ENCODE results near the gene SPEF2.

SPEF2 gene

DNA sequence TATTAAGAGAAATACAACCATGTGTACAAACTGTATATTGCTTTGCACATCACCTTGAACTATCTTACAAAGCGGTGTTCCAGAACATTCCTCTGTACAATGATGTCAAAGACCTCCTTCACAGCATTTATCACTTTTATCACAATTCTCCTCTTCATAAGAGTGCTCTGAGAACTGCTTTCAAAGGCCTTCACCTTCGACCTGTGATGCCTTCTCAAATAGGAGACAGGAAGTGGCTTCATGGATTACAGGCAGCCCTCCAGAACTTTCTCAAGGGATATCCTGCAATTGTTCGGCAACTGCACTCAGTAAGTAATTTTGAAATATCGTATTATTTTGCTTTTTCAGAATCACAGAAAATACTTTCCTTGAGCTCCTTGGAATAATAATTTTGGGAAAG, 171.1 kb downstream of the SPEF2 start:
- TF ChIP-seq, protein P1, sequence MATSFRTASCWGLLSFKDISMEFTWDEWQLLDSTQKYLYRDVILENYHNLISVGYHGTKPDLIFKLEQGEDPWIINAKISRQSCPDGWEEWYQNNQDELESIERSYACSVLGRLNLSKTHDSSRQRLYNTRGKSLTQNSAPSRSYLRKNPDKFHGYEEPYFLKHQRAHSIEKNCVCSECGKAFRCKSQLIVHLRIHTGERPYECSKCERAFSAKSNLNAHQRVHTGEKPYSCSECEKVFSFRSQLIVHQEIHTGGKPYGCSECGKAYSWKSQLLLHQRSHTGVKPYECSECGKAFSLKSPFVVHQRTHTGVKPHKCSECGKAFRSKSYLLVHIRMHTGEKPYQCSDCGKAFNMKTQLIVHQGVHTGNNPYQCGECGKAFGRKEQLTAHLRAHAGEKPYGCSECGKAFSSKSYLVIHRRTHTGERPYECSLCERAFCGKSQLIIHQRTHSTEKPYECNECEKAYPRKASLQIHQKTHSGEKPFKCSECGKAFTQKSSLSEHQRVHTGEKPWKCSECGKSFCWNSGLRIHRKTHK (tag by site-specific recombination; IDR thresholded peaks at IDR 0.05): no peak
- TF ChIP-seq HOXC10 (CRISPR knock-in tag; IDR thresholded peaks at IDR 0.05): no peak
- no peak for TF ChIP-seq BCL11A (tag by site-specific recombination; IDR thresholded peaks at IDR 0.05; ENCODE audit: low read depth)
- no peak for TF ChIP-seq MEIS1 (CRISPR knock-in tag; IDR thresholded peaks at IDR 0.05; ENCODE audit: borderline replicate concordance)
- no peak for TF ChIP-seq ZNF324 (tag by site-specific recombination; IDR thresholded peaks at IDR 0.05)
- TF ChIP-seq TRIM28 (IDR thresholded peaks at IDR 0.05; ENCODE audit: borderline replicate concordance, low read length): no peak
- TF ChIP-seq, protein P2, sequence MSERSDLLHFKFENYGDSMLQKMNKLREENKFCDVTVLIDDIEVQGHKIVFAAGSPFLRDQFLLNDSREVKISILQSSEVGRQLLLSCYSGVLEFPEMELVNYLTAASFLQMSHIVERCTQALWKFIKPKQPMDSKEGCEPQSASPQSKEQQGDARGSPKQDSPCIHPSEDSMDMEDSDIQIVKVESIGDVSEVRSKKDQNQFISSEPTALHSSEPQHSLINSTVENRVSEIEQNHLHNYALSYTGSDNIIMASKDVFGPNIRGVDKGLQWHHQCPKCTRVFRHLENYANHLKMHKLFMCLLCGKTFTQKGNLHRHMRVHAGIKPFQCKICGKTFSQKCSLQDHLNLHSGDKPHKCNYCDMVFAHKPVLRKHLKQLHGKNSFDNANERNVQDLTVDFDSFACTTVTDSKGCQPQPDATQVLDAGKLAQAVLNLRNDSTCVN (tag by site-specific recombination; optimal IDR thresholded peaks at IDR 0.05): no peak
- TF ChIP-seq, protein P3, sequence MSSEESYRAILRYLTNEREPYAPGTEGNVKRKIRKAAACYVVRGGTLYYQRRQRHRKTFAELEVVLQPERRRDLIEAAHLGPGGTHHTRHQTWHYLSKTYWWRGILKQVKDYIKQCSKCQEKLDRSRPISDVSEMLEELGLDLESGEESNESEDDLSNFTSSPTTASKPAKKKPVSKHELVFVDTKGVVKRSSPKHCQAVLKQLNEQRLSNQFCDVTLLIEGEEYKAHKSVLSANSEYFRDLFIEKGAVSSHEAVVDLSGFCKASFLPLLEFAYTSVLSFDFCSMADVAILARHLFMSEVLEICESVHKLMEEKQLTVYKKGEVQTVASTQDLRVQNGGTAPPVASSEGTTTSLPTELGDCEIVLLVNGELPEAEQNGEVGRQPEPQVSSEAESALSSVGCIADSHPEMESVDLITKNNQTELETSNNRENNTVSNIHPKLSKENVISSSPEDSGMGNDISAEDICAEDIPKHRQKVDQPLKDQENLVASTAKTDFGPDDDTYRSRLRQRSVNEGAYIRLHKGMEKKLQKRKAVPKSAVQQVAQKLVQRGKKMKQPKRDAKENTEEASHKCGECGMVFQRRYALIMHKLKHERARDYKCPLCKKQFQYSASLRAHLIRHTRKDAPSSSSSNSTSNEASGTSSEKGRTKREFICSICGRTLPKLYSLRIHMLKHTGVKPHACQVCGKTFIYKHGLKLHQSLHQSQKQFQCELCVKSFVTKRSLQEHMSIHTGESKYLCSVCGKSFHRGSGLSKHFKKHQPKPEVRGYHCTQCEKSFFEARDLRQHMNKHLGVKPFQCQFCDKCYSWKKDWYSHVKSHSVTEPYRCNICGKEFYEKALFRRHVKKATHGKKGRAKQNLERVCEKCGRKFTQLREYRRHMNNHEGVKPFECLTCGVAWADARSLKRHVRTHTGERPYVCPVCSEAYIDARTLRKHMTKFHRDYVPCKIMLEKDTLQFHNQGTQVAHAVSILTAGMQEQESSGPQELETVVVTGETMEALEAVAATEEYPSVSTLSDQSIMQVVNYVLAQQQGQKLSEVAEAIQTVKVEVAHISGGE (tag by site-specific recombination; conservative IDR thresholded peaks at IDR 0.05; ENCODE audit: low read depth): no peak
- no peaks in the 10 kb centered on the region for H3K36me3 ChIP-seq (ENCODE audit: control insufficient read depth in 2 of 2, insufficient read depth in 1 of 2, low read length in 2 of 2)
- no peaks in the 10 kb centered on the region for H3K4me1 ChIP-seq (ENCODE audit: control insufficient read depth, insufficient read depth, low read length)
- CTCF ChIA-PET: no interaction called here
- H3K27ac ChIP-seq (ENCODE audit: extremely low read depth, low read depth, low read length): no peak overlapping the region
- H3K9me3 ChIP-seq (ENCODE audit: control insufficient read depth, insufficient read depth, low read depth, low read length): no peaks in the 10 kb centered on the region
- POLR2A ChIA-PET: no interaction called here
- no peak overlapping the region for H3K4me3 ChIP-seq (ENCODE audit: low read depth, low read length)

DNA sequence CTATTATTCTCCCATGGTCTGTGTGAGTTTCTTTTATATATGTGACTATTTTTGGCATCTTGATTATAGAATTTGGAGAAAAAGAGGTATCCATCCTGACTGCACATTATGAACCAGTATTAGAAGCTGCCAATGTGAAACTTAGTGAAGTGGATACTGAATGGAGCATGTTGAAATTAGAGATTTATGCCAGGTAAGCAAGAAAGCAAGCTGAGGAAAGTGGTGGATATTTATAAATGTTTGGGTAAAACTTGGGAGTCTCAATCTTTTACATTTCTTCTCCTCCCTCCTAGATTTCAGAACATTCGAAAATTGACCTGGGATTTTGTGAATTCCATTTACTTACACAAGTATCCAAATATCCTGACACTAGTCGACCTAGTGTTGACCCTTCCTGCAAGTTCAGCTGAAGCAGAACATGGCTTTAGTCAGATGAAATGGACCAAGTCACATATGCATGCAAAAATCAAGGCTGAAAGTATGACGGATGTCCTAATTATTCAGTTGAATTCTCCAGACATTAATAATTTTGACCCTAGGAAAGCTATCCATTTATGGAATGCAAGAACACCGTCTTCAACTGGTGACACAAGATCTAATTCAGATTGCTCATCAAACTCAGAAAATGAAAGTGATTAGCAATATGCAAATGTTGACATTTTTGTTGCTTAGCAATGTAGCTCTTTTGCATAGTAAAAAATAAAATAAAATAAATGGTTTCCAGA, 172.2 kb downstream of the SPEF2 start:
- no peaks in the 10 kb centered on the region for H3K4me1 ChIP-seq (ENCODE audit: control insufficient read depth, insufficient read depth, low read length)
- no peak overlapping the region for H3K4me3 ChIP-seq (ENCODE audit: low read depth, low read length)
- ChIA-PET POLR2A (no interaction called here), CTCF (interaction anchor here (0.8 to 1.1 kb wide), 2 partner anchors 12 to 14 kb away, joined by 3 to 7 read pairs; no protein-coding TSS in a partner anchor)
- no peak overlapping the region for H3K27ac ChIP-seq (ENCODE audit: extremely low read depth, low read depth, low read length)
- H3K36me3 ChIP-seq (ENCODE audit: control insufficient read depth in 2 of 2, insufficient read depth in 1 of 2, low read length in 2 of 2): no peaks in the 10 kb centered on the region
- no peaks in the 10 kb centered on the region for H3K9me3 ChIP-seq (ENCODE audit: control insufficient read depth, insufficient read depth, low read depth, low read length)
- no peak for TF ChIP-seq SP2 (tag by site-specific recombination; IDR thresholded peaks at IDR 0.05)
- no peak for TF ChIP-seq SCRT2 (tag by site-specific recombination; IDR thresholded peaks at IDR 0.05)
- TF ChIP-seq, protein P2 (tag by site-specific recombination; optimal IDR thresholded peaks at IDR 0.05): no peak
- TF ChIP-seq ZNF266 (tag by site-specific recombination; IDR thresholded peaks at IDR 0.05; ENCODE audit: low read depth): no peak
- no peak for TF ChIP-seq ZBTB48 (tag by site-specific recombination; IDR thresholded peaks at IDR 0.05)
- TF ChIP-seq RBAK (tag by site-specific recombination; IDR thresholded peaks at IDR 0.05): no peak
- no peak for TF ChIP-seq SETDB1 (IDR thresholded peaks at IDR 0.05; ENCODE audit: insufficient read length, low read length)
- no peak for TF ChIP-seq ZNF830 (tag by site-specific recombination; IDR thresholded peaks at IDR 0.05; ENCODE audit: low read depth)
- TF ChIP-seq ZNF777 (tag by site-specific recombination; IDR thresholded peaks at IDR 0.05; ENCODE audit: borderline replicate concordance): no peak
- TF ChIP-seq ZNF600 (tag by site-specific recombination; IDR thresholded peaks at IDR 0.05): no peak
- TF ChIP-seq ZFP69B (tag by site-specific recombination; IDR thresholded peaks at IDR 0.05): no peak
- TF ChIP-seq, protein P4, sequence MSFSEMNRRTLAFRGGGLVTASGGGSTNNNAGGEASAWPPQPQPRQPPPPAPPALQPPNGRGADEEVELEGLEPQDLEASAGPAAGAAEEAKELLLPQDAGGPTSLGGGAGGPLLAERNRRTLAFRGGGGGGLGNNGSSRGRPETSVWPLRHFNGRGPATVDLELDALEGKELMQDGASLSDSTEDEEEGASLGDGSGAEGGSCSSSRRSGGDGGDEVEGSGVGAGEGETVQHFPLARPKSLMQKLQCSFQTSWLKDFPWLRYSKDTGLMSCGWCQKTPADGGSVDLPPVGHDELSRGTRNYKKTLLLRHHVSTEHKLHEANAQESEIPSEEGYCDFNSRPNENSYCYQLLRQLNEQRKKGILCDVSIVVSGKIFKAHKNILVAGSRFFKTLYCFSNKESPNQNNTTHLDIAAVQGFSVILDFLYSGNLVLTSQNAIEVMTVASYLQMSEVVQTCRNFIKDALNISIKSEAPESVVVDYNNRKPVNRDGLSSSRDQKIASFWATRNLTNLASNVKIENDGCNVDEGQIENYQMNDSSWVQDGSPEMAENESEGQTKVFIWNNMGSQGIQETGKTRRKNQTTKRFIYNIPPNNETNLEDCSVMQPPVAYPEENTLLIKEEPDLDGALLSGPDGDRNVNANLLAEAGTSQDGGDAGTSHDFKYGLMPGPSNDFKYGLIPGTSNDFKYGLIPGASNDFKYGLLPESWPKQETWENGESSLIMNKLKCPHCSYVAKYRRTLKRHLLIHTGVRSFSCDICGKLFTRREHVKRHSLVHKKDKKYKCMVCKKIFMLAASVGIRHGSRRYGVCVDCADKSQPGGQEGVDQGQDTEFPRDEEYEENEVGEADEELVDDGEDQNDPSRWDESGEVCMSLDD (tag by site-specific recombination; IDR thresholded peaks at IDR 0.05): no peak
- TF ChIP-seq ZNF701 (tag by site-specific recombination; IDR thresholded peaks at IDR 0.05): no peak
- TF ChIP-seq ZNF670 (tag by site-specific recombination; IDR thresholded peaks at IDR 0.05; ENCODE audit: low read depth): no peak
- no peak for TF ChIP-seq ZNF16 (tag by site-specific recombination; IDR thresholded peaks at IDR 0.05; ENCODE audit: low read depth)
- no peak for TF ChIP-seq ZSCAN30 (tag by site-specific recombination; IDR thresholded peaks at IDR 0.05)
- TF ChIP-seq ZNF610 (tag by site-specific recombination; IDR thresholded peaks at IDR 0.05; ENCODE audit: borderline replicate concordance): no peak
- TF ChIP-seq ZNF658 (tag by site-specific recombination; IDR thresholded peaks at IDR 0.05): no peak
- no peak for TF ChIP-seq ZNF2 (tag by site-specific recombination; IDR thresholded peaks at IDR 0.05)

All from HEK293 (cell line).